ENCODE measurements around the gene ATOH8.

ATOH8 gene

GRCh38 chr2:85812094-85812735 is 58.4 kb downstream of the ATOH8 start:
- H3K27ac ChIP-seq (ENCODE audit: insufficient read depth, low read depth, low read length, poor library complexity, severe bottlenecking), result no peak overlapping the region
- peaks cover 8% of the 10 kb centered on the region for H3K4me1 ChIP-seq (ENCODE audit: control insufficient read depth, insufficient read depth, low read length)
- no peaks in the 10 kb centered on the region for H3K9me3 ChIP-seq (ENCODE audit: control insufficient read depth, low read length)
- WGBS, 2 experiments, result 88 to 90% methylated on average over 10 of the region's 10 CpGs
- H3K4me3 ChIP-seq (ENCODE audit: insufficient read depth, low read depth, low read length), result no peak overlapping the region
- no peaks in the 10 kb centered on the region for H3K36me3 ChIP-seq (ENCODE audit: control insufficient read depth, insufficient read depth, low read length)
- H3K27me3 ChIP-seq (ENCODE audit: control insufficient read depth, insufficient read depth, low read length, poor library complexity, severe bottlenecking), result no peaks in the 10 kb centered on the region

- Histone ChIP-seq H3K9me3 (ENCODE audit: control insufficient read depth, low read length) (no peaks in the 10 kb centered on the region), H3K27ac (ENCODE audit: insufficient read depth, low read depth, low read length, poor library complexity, severe bottlenecking) (no peak overlapping the region), H3K27me3 (ENCODE audit: control insufficient read depth, insufficient read depth, low read length, poor library complexity, severe bottlenecking) (no peaks in the 10 kb centered on the region), H3K36me3 (ENCODE audit: control insufficient read depth, insufficient read depth, low read length) (no peaks in the 10 kb centered on the region), H3K4me3 (ENCODE audit: insufficient read depth, low read depth, low read length) (no peak overlapping the region), H3K4me1 (ENCODE audit: control insufficient read depth, insufficient read depth, low read length) (peaks cover 8% of the 10 kb centered on the region)
- 89 to 96% methylated on average over 7 of the region's 7 CpGs for WGBS, 2 experiments
Measured at GRCh38 chr2:85813211-85813981, 59.6 kb downstream of the ATOH8 start.

- Histone ChIP-seq H3K4me3 (ENCODE audit: insufficient read depth, low read depth, low read length) (no peak overlapping the region), H3K9me3 (ENCODE audit: control insufficient read depth, low read length) (no peaks in the 10 kb centered on the region), H3K27me3 (ENCODE audit: control insufficient read depth, insufficient read depth, low read length, poor library complexity, severe bottlenecking) (no peaks in the 10 kb centered on the region), H3K27ac (ENCODE audit: insufficient read depth, low read depth, low read length, poor library complexity, severe bottlenecking) (no peak overlapping the region), H3K4me1 (ENCODE audit: control insufficient read depth, insufficient read depth, low read length) (peaks cover 8% of the 10 kb centered on the region), H3K36me3 (ENCODE audit: control insufficient read depth, insufficient read depth, low read length) (no peaks in the 10 kb centered on the region)
- 40 to 41% methylated on average over 13 of the region's 13 CpGs for WGBS, 2 experiments
Measured at GRCh38 chr2:85813982-85814801, 60.4 kb downstream of the ATOH8 start.

- Histone ChIP-seq H3K4me1 (ENCODE audit: control insufficient read depth, insufficient read depth, low read length) (peaks cover 8% of the 10 kb centered on the region), H3K4me3 (ENCODE audit: insufficient read depth, low read depth, low read length) (no peak overlapping the region), H3K36me3 (ENCODE audit: control insufficient read depth, insufficient read depth, low read length) (no peaks in the 10 kb centered on the region), H3K9me3 (ENCODE audit: control insufficient read depth, low read length) (no peaks in the 10 kb centered on the region), H3K27ac (ENCODE audit: insufficient read depth, low read depth, low read length, poor library complexity, severe bottlenecking) (no peak overlapping the region), H3K27me3 (ENCODE audit: control insufficient read depth, insufficient read depth, low read length, poor library complexity, severe bottlenecking) (no peaks in the 10 kb centered on the region)
- 71 to 82% methylated on average over 9 to 10 of the region's 10 CpGs for whole genome bisulfite sequencing, 2 experiments
Measured at GRCh38 chr2:85814802-85815550, 61.2 kb downstream of the ATOH8 start.

- WGBS, 2 experiments, result 82 to 86% methylated on average over 6 of the region's 6 CpGs
- H3K36me3 ChIP-seq (ENCODE audit: control insufficient read depth, insufficient read depth, low read length), result no peaks in the 10 kb centered on the region
- no peaks in the 10 kb centered on the region for H3K9me3 ChIP-seq (ENCODE audit: control insufficient read depth, low read length)
- no peak overlapping the region for H3K27ac ChIP-seq (ENCODE audit: insufficient read depth, low read depth, low read length, poor library complexity, severe bottlenecking)
- peaks cover under 1% of the 10 kb centered on the region for H3K4me1 ChIP-seq (ENCODE audit: control insufficient read depth, insufficient read depth, low read length)
- no peaks in the 10 kb centered on the region for H3K27me3 ChIP-seq (ENCODE audit: control insufficient read depth, insufficient read depth, low read length, poor library complexity, severe bottlenecking)
- H3K4me3 ChIP-seq (ENCODE audit: insufficient read depth, low read depth, low read length), result no peak overlapping the region
Measured at GRCh38 chr2:85819811-85820510, 66.2 kb downstream of the ATOH8 start.

GRCh38 chr2:85822766-85823165 is 69.0 kb downstream of the ATOH8 start:
- Histone ChIP-seq H3K4me3 (ENCODE audit: insufficient read depth, low read depth, low read length) (no peak overlapping the region), H3K4me1 (ENCODE audit: control insufficient read depth, insufficient read depth, low read length) (no peaks in the 10 kb centered on the region), H3K27me3 (ENCODE audit: control insufficient read depth, insufficient read depth, low read length, poor library complexity, severe bottlenecking) (no peaks in the 10 kb centered on the region), H3K36me3 (ENCODE audit: control insufficient read depth, insufficient read depth, low read length) (no peaks in the 10 kb centered on the region), H3K9me3 (ENCODE audit: control insufficient read depth, low read length) (no peaks in the 10 kb centered on the region), H3K27ac (ENCODE audit: insufficient read depth, low read depth, low read length, poor library complexity, severe bottlenecking) (no peak overlapping the region)
- 88 to 91% methylated on average over 3 to 4 of the region's 5 CpGs for WGBS, 2 experiments

- Histone ChIP-seq H3K9me3 (ENCODE audit: control insufficient read depth, low read length) (no peaks in the 10 kb centered on the region), H3K4me3 (ENCODE audit: insufficient read depth, low read depth, low read length) (no peak overlapping the region), H3K27me3 (ENCODE audit: control insufficient read depth, insufficient read depth, low read length, poor library complexity, severe bottlenecking) (no peaks in the 10 kb centered on the region), H3K4me1 (ENCODE audit: control insufficient read depth, insufficient read depth, low read length) (no peaks in the 10 kb centered on the region), H3K27ac (ENCODE audit: insufficient read depth, low read depth, low read length, poor library complexity, severe bottlenecking) (no peak overlapping the region), H3K36me3 (ENCODE audit: control insufficient read depth, insufficient read depth, low read length) (no peaks in the 10 kb centered on the region)
- WGBS, 2 experiments, result 93 to 96% methylated on average over 2 of the region's 2 CpGs
Measured at GRCh38 chr2:85823951-85824350, 70.2 kb downstream of the ATOH8 start.

- Histone ChIP-seq H3K36me3 (ENCODE audit: control insufficient read depth, insufficient read depth, low read length) (no peaks in the 10 kb centered on the region), H3K4me1 (ENCODE audit: control insufficient read depth, insufficient read depth, low read length) (no peaks in the 10 kb centered on the region), H3K27ac (ENCODE audit: insufficient read depth, low read depth, low read length, poor library complexity, severe bottlenecking) (no peak overlapping the region), H3K9me3 (ENCODE audit: control insufficient read depth, low read length) (no peaks in the 10 kb centered on the region), H3K27me3 (ENCODE audit: control insufficient read depth, insufficient read depth, low read length, poor library complexity, severe bottlenecking) (no peaks in the 10 kb centered on the region), H3K4me3 (ENCODE audit: insufficient read depth, low read depth, low read length) (no peak overlapping the region)
- WGBS, 2 experiments, result 41 to 42% methylated on average over 20 of the region's 20 CpGs
Measured at GRCh38 chr2:85826990-85827878, 73.4 kb downstream of the ATOH8 start.

Measured in ectodermal cell (in vitro differentiated cells).